NCI-H2107 treated with DMSO at 0.1 percent for 48 hours (cell line): Measurements from ENCODE around the gene RGS6.
"Not testable (repeated sequence)": the region's sequence is repeated elsewhere in the genome, so short reads cannot be mapped to it uniquely, and the experiment has no call there.

Experiments
- DNase-seq: peaks from one replicate; lab custom pipeline; 2025; ENCODE audit not compliant: unreplicated experiment; lab: John Stamatoyannopoulos, UW

Gene RGS6

DNA sequence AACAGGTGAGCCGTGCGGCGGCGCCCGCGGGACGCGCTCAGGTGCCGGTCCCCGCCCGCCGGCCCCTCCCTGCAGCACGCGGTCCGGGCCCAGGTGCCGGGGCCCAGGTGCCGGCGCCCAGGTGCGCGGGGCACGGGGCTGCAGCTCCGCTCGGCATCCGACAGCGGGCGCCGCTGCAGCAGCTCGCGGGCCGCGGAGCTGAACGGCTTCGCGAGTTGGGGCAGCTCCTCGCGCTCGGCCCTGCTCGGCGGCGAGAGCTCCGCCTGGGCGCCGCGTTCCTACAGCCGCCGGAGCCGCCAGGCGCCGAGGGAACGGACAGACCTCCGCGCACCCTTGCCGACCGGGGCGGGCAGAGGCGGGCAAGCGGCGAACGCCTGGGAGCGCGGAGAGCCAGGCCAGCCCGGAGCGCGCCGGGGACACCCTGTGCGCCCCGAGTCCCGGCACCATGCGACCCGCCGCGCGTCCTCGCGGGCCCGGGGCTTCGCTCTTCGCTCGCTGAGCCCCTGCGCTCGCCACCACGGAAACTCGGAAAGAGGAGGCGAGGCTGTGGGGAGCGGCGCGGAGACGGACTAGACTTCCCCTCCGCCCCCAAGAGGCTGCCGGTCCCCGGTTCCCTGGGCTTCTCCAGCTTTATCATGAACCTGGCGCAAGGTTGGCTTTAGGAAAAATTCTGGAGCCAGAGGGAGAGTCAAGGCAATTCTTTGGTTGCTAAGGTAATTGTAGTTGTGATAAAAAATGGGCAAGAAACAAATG, at the start of gene RGS6:
RGS6 (plus strand) TSS at position 201 of the 753 bp plus-strand sequence.
- DNase-seq = peak; percentile 11

DNA sequence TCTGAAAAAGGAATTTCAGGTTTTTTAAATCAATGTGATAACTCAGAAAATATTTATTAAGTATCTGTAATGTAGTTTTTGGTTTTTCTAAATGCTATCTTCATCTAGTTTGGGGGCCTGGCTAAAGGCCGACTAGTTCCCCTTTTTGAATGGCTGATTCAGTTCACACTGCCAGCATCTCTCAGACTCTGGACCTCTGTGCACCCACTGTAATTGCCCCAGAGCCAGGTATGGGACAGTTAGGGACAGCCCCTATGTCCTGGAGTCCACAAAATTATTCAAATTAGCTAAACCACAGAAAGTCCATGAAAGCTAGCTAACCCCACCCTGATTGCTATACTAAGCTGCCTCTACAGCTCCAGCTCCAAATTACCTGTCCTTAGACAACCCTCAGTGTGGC, 49.1 kb upstream of the RGS6 start:
- no peak for DNase-seq

- DNase-seq = no peak
Measured at GRCh38 chr14:71885301-71885700, 46.9 kb upstream of the RGS6 start.

- not testable (repeated sequence) for DNase-seq
Measured at GRCh38 chr14:71887802-71888201, 44.4 kb upstream of the RGS6 start.

DNA sequence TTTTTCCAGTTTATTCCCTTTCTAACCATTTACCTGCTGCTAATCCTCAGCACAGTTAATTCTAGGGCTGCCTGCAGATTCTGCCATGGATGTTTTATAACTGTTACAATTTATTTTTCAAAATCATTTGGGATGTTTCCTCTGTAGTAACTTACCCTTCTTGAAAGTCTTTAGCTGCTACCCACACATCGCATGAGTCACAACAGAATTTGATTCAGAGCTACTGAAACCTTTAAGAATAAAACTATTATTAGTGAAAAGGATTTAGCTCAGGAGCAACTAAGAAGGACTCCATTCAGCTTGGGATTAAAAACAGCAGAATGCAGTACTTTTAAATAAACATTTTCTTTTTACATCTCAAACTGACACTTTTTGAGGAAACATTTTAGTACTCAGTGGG, 41.7 kb upstream of the RGS6 start:
- no peak for DNase-seq

DNA sequence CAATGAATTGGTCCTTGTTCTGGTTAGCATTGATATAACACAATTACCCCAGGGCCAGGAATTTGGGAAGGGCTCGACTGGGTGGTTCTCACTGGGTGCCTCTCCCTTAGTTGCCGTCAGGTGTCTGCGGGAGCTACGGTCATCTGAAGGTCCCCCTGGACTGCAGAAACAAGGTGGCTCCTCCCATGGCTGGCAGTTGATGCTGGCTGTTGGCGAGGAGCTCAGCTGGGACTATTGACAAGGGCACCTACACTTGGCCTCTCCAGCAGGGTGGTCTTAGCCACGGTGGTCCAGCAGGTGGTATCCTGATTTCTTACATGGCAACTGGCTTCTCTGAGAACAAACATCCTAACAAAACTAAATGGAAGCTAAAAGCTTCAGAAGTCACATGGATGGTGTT, 41.0 kb upstream of the RGS6 start:
- DNase-seq = no peak

GRCh38 chr14:71891970-71892369, 40.3 kb upstream of the RGS6 start:
- no peak for DNase-seq

DNA sequence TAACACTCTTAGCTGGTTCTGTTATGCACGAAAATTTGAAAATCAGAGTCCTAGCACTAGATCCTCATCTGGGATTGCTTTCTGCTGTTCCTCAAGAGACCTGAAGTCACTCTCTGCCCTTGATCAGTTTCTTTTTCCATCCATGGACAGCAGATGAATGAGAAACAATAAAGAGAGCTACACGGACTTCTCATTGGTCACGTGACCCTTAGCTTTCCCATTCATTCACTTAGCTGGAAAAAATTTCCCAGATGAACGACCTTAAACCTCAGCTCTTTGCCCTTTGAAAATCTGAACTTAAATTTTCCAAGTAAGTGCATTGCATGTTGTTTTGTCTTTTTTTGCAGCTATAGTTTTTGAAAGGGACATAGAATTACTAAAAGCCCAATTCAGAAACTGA, 27.2 kb upstream of the RGS6 start:
- DNase-seq = no peak

DNA sequence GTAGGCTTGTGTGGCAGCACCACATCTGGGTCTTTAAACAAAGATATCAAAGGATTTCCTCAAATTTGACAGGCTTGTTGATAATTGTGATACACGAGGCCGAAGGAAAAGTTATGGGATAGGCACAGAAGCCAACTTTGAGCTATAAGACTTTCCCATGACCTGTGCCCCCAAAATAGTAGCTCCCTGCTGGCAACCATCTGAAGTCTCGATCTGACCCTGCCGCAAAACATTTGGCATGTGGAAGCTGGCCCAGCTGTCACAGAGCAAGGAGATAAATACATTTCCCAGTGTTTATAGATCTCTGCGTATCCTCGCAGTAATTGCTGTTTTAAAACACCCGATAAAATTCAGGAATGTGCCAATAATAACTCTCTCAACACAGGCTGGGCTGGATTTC, 26.4 kb upstream of the RGS6 start:
- DNase-seq = no peak

DNA sequence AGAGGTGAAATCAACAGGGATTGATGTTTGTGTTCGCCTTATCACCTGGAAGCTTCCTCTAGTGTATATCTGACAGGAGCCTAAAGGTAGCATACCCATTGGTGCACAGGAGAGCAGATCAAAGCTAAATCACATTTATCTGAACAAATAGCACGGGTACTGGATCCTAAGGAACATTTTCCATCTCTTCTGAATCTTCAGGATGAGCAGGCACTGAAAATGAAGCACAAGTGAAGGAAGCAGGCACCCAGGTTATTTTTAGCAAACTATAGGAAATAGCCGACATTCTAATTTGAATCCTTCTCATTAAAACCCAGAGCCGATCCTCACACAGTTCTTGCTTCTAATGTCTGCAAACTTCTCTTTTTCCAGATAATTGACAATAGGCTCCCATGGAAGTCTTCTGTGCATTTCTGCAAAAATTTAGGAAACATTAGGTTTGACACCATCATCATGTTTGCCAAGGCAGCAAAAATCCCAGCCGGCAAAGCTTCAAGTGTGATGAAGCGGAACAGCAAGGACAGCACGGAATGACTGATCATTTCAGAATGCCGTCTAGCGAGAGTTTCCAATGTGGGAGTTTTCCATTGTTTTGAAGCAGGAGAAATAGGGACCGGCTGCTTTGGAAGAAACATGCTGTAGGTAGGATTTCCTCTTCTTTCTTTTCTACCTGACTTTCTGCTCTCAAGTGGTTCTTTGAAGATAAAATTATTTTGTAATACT, 24.3 kb upstream of the RGS6 start:
- DNase-seq = no peak

- no peak for DNase-seq
Measured at GRCh38 chr14:71911669-71912068, 20.6 kb upstream of the RGS6 start.

DNA sequence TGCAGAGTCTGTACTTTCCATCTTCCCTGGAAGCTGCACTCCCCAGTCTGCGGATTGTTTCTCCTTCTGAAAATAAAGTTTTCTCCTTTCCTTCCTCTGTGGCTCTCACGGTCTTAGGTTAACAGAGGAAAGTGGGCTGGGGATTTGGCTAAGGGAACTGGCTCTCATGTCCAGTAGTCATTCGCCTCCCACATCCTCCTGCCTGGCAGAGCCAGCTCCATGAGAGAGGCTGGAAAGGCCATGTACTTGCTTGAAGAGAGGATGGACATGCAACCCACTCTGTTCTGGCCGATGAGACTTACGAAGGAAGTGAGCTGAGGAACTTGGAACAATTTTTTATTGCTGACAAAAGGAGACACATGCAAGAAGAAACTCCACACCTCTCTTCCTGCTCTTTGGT, 18.9 kb upstream of the RGS6 start:
- no peak for DNase-seq

DNA sequence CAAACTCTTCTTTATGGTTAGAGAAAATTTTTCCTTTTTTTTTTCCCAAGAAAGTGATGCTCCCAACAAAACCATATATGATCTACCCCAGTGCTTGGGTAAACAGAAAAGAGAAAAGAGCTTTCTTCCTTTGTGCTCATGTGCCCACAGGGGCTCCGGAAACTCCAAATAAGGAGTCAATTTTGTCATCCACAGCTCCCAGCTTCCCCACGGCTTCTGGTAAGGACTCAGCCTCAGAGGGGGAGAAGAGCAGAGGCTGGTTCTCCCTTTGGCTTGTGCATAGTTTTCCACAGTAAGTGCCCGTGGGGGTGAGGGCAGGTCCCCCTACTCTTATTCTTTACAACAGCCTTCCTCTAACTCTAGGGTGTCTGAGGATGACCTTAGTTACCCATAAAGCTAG, 13.3 kb upstream of the RGS6 start:
- no peak for DNase-seq

DNA sequence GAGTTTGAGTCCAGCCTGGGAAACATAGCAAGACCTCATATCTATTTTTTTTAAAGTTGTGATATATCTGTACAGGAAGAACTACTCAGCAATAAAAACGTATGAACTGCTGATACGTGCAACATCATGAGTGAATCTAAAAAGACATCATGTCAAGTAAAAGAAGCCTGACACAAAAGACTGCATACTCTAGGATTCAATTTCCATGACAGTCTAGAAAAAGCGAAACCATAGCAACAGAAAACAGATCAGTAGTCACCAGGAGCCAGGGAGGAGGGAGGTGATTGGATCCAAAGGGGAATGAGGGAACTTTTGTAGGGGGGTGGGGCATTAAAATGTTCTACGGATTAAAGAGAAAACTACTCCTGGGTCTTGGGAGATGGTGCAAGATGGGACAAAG, 8.7 kb upstream of the RGS6 start:
- no peak for DNase-seq

GRCh38 chr14:71931492-71932228, 569 bp upstream of the RGS6 start:
- no peak for DNase-seq

DNA sequence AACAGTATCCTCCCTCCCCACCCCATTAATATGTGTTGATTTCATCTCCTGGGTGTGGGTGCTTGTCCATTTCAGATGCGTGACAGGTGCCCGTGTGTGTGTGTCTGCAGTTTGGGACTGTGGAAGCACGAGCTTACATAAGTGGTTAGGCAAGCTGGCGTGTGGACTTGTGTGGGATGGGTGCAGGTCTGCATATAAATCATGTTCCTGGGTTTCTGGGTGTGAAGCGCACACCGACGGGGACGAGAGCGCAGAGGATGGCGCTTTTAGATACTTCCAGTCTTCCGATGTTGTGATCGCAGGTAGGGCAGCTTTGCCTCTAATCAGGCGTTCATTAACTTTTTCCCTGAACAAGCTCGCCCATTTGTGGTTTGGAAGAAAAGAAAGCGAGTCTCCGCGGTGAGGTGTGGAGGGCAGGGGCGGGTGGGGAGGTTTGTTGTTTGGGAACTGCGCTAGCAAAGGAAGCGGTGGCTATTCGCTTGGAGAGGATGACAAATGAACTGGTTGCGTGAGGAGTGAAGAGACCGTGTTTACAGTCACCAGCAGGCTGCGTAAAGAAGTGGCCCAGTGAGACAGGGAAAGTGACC, 865 bp downstream of the RGS6 start:
- DNase-seq = no peak

DNA sequence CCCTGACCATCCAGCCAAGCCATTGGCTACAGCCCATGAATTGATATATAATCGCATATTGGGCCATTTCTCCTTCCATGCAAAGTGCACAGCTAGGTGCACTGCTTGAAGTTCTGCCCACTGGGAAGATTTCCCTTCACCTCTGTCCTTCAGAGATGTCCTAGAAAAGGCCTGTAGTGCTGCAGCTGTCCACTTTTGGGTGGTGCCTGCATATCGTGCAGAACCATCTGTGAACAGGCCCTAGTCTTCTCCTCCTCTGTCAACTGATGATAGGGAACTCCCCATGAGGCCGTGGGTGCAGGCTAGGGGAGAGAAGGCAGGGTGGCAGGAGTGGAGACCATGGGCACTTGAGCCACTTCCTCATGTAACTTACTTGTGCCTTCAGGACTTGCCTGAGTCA, 6.0 kb downstream of the RGS6 start:
- DNase-seq = not testable (repeated sequence)

GRCh38 chr14:71939344-71939743, 7.1 kb downstream of the RGS6 start:
- not testable (repeated sequence) for DNase-seq

- DNase-seq = not testable (repeated sequence)
Measured at GRCh38 chr14:71940500-71940899, 8.3 kb downstream of the RGS6 start.

DNA sequence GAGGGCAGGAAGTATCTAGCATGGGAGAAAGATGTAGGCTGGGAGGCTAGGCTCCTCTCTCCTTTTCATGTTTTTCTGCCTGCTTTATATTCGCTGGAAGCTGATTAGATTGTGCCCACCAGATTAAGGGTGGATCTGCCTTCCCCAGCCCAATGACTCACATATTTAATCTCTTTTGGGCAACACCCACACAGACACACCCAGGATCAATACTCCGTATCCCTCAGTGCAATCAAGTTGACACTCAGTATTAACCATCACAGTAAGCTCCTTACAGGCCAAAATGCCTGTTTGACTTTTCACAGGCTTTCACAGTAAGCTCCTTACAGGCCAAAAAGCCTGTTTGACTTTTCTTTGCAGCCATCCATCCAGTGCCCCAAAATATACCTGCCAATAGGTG, 9.4 kb downstream of the RGS6 start:
- DNase-seq = not testable (repeated sequence)

- no peak for DNase-seq
Measured at GRCh38 chr14:71942904-71943694, 10.9 kb downstream of the RGS6 start.
